Measurements from ENCODE around the gene DYSF.

GRCh38 chr2:71457123-71457915 lies 4.0 kb downstream of the DYSF start:
- no peak for TF ChIP-seq POLR2AphosphoS5 (IDR thresholded peaks at IDR 0.05)
- no peak for TF ChIP-seq EZH2 (IDR thresholded peaks at IDR 0.05; ENCODE audit: borderline replicate concordance, insufficient read depth, low read length, poor library complexity, severe bottlenecking)
- TF ChIP-seq CTCF (IDR thresholded peaks at IDR 0.05; ENCODE audit: poor library complexity, severe bottlenecking): no peak
- no peak for TF ChIP-seq EP300 (conservative IDR thresholded peaks at IDR 0.05; ENCODE audit: poor library complexity, severe bottlenecking)
- no peak for TF ChIP-seq REST (IDR thresholded peaks at IDR 0.05; ENCODE audit: borderline replicate concordance)
- no peak for TF ChIP-seq MXI1 (conservative IDR thresholded peaks at IDR 0.05; ENCODE audit: poor library complexity, severe bottlenecking)
- no peak for TF ChIP-seq TAF1 (IDR thresholded peaks at IDR 0.05; ENCODE audit: low read depth)
- no peak for TF ChIP-seq RAD21 (conservative IDR thresholded peaks at IDR 0.05)
- TF ChIP-seq SMC3 (conservative IDR thresholded peaks at IDR 0.05; ENCODE audit: poor library complexity): no peak

Measured in neural cell (in vitro differentiated cells).